Endodermal cell (in vitro differentiated cells): ENCODE data around the gene TEX22. TPM values are rescaled to one million over a fixed set of nuclear protein-coding genes. Genes with fewer than 3 reads are reported as not detected.
A peak's percentile ranks its signal among the peaks of the same experiment; 100 is the strongest.

ENCODE experiments used
- DNase-seq: peaks from one replicate; pipeline ENCODE4 v3.0.0-alpha.2; 2017
- H3K27ac ChIP-seq: 2 replicates; pipeline ENCODE4 v1.5.1; 2013; ENCODE audit warnings: mild to moderate bottlenecking, low read depth, low read length, moderate library complexity
- H3K27me3 ChIP-seq: 2 replicates; pipeline ENCODE4 v1.6.1; 2013; ENCODE audit warnings: mild to moderate bottlenecking, low read length, moderate library complexity; ENCODE audit not compliant: insufficient read depth, control insufficient read depth, poor library complexity, severe bottlenecking
- H3K36me3 ChIP-seq: 2 replicates; pipeline ENCODE4 v1.7.0; 2013; ENCODE audit warnings: mild to moderate bottlenecking, low read length, moderate library complexity; ENCODE audit not compliant: control insufficient read depth, insufficient read depth
- H3K4me1 ChIP-seq: one replicate; pipeline ENCODE4 v1.7.0; 2013; ENCODE audit warnings: low read length; ENCODE audit not compliant: control insufficient read depth, insufficient read depth
- H3K4me3 ChIP-seq: 2 replicates; pipeline ENCODE4 v1.5.1; 2013; ENCODE audit warnings: mild to moderate bottlenecking, low read length, moderate library complexity
- H3K9ac ChIP-seq: 2 replicates; pipeline ENCODE4 v1.6.1; 2013; ENCODE audit warnings: mild to moderate bottlenecking, low read length, moderate library complexity; ENCODE audit not compliant: poor library complexity, severe bottlenecking; ENCODE audit errors: extremely low read depth
- H3K9me3 ChIP-seq: 2 replicates; pipeline ENCODE4 v1.6.1; 2013; ENCODE audit warnings: mild to moderate bottlenecking, low read length, moderate library complexity; ENCODE audit not compliant: control insufficient read depth
- H3K27ac Mint-ChIP-seq: 2 replicates; pipeline ENCODE4 v1.8.0; 2020; ENCODE audit warnings: mixed read lengths
- H3K27me3 Mint-ChIP-seq: 2 replicates; pipeline ENCODE4 v1.8.0; 2021; ENCODE audit warnings: mild to moderate bottlenecking, mixed read lengths; ENCODE audit not compliant: insufficient read depth
- H3K36me3 Mint-ChIP-seq: 2 replicates; pipeline ENCODE4 v1.8.0; 2020; ENCODE audit warnings: low read depth, mixed read lengths
- H3K4me1 Mint-ChIP-seq: 2 replicates; pipeline ENCODE4 v1.8.0; 2020; ENCODE audit warnings: mixed read lengths
- H3K4me3 Mint-ChIP-seq: 2 replicates; pipeline ENCODE4 v1.8.0; 2020; ENCODE audit warnings: mild to moderate bottlenecking, moderate library complexity, mixed read lengths
- H3K9me3 Mint-ChIP-seq: 2 replicates; pipeline ENCODE4 v1.8.0; 2020; ENCODE audit warnings: mild to moderate bottlenecking, mixed read lengths
- WGBS, 2 experiments: methylation state at CpG; one replicate each; pipeline versions ENCODE4 v1.1.5 to v1.1.7; 2013; ENCODE audit warnings: missing lambda C conversion rate in 2 of 2, mixed read lengths in 1 of 2; ENCODE audit not compliant: insufficient coverage in 1 of 2, insufficient read length in 1 of 2; 5-methylcytosine and 5-hydroxymethylcytosine counted together
- total RNA-seq, 2 donors: library from RNA; stranded (reverse); fragmentation: NEBNext Ultra II Directional in 1 of 2; extraction: Animal tissue kit (Norgen Biotek cat#: 25700) in 1 of 2; gene quantifications; 2 replicates in 1 of 2; 3 replicates in 1 of 2; pipeline ENCODE4 v1.2.1, GENCODE V29; 2021
- TF ChIP-seq, protein P1 (sequence below): fragments of 200-600 bp; sonication (generic); conservative IDR thresholded peaks from 2 replicates; pipeline ENCODE4 v1.5.0; 2021; ENCODE audit warnings: antibody characterized with exemption, mild to moderate bottlenecking

Gene TEX22
- total RNA-seq, 2 donors from 2014 or later, result 1.9 to 3.5 TPM

- TF ChIP-seq, protein P1, sequence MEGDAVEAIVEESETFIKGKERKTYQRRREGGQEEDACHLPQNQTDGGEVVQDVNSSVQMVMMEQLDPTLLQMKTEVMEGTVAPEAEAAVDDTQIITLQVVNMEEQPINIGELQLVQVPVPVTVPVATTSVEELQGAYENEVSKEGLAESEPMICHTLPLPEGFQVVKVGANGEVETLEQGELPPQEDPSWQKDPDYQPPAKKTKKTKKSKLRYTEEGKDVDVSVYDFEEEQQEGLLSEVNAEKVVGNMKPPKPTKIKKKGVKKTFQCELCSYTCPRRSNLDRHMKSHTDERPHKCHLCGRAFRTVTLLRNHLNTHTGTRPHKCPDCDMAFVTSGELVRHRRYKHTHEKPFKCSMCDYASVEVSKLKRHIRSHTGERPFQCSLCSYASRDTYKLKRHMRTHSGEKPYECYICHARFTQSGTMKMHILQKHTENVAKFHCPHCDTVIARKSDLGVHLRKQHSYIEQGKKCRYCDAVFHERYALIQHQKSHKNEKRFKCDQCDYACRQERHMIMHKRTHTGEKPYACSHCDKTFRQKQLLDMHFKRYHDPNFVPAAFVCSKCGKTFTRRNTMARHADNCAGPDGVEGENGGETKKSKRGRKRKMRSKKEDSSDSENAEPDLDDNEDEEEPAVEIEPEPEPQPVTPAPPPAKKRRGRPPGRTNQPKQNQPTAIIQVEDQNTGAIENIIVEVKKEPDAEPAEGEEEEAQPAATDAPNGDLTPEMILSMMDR, result peak; percentile 67
- Mint-ChIP-seq H3K27ac (no peak overlapping the region), H3K4me1 (peaks cover 14% of the 10 kb centered on the region), H3K9me3 (peaks cover 9% of the 10 kb centered on the region), H3K36me3 (peaks cover 23% of the 10 kb centered on the region), H3K4me3 (no peak overlapping the region), H3K27me3 (no peaks in the 10 kb centered on the region)
- H3K4me3 ChIP-seq, result no peak overlapping the region
- 89 to 91% methylated on average over 17 to 23 of the region's 23 CpGs for whole genome bisulfite sequencing, 2 experiments
- peak; percentile 74 for DNase-seq
- no peak overlapping the region for H3K9ac ChIP-seq
- H3K4me1 ChIP-seq, result peaks cover 2% of the 10 kb centered on the region
- no peaks in the 10 kb centered on the region for H3K27me3 ChIP-seq
- H3K27ac ChIP-seq, result no peak overlapping the region
- no peaks in the 10 kb centered on the region for H3K36me3 ChIP-seq
- H3K9me3 ChIP-seq, result peaks cover 12% of the 10 kb centered on the region
Measured at GRCh38 chr14:105377555-105378182, 20.7 kb upstream of the TEX22 start.

DNA sequence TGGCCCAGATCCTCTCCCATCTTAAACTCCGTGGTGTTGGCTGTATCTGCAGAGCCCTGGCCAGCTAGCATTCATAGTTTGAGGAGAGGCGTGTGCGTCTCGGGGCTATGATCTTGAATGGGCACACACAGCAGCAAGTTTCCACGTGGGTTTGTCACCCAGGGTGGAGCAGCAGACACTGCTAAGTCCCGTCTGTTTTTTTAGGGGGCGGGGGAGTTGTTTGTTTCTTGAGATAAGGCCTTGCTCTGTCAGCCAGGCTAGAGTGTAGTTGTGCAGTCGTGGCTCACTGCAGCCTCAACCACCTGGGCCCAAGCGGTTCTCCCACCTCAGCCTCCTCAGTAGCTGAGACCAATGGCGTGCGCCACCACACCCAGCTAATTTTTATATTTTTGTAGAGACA, 20.1 kb upstream of the TEX22 start:
- no peak for DNase-seq

DNA sequence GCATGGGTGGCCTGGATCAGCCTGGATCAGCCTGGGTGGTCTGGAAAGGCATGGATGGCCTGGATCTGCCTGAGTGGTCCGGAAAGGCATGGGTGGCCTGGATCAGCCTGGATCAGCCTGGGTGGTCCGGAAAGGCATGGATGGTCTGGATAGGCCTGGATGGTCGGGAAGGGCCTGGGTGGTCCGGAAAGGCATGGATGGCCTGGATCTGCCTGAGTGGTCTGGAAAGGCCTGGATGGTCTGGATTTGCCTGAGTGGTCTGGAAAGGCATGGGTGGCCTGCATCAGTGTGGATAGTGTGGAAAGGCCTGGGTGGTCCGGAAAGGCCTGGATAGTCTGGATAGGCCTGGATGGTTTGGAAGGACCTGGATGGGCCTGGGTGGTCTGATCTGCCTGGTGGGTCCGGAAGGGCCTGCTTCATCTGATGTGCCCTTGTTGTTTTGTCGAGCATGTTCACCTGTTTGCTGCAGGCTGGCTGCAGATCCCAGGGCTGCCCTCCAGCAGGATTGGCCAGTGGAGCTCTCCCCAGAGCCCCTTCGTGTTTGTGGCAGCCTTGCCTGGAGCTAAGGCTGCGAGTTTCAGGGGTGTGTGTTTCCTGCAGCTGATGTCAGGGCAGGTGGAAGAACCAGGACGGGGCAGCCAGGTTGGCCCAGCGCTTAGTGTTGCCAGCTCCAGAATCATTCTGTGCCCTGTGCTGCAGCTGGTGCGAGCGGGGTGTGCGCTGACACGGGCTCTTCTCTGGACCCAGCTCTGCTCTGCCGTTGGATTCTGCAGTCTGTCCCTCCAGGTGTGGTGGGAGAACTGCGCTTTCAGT, 19.3 kb upstream of the TEX22 start:
- DNase-seq, result no peak
- Histone ChIP-seq H3K4me1 (peaks cover 2% of the 10 kb centered on the region), H3K36me3 (peaks cover 5% of the 10 kb centered on the region), H3K9ac (no peak overlapping the region), H3K4me3 (no peak overlapping the region), H3K27ac (no peak overlapping the region), H3K27me3 (no peaks in the 10 kb centered on the region), H3K9me3 (peaks cover under 1% of the 10 kb centered on the region)
- TF ChIP-seq, protein P1, result no peak
- H3K4me1 Mint-ChIP-seq, result peaks cover 14% of the 10 kb centered on the region
- WGBS, 2 experiments, result 92 to 100% methylated on average over 4 to 17 of the region's 17 CpGs
- peak overlapping the region; percentile 35 for H3K27ac Mint-ChIP-seq
- H3K9me3 Mint-ChIP-seq, result no peaks in the 10 kb centered on the region
- H3K4me3 Mint-ChIP-seq, result no peak overlapping the region
- peaks cover 24% of the 10 kb centered on the region for H3K36me3 Mint-ChIP-seq
- no peaks in the 10 kb centered on the region for H3K27me3 Mint-ChIP-seq

More for the DNA sequence above, 20.1 kb upstream of the TEX22 start:
- TF ChIP-seq, protein P1, result no peak
- H3K27me3 ChIP-seq, result no peaks in the 10 kb centered on the region
- Mint-ChIP-seq H3K4me3 (no peak overlapping the region), H3K4me1 (peaks cover 14% of the 10 kb centered on the region), H3K27ac (no peak overlapping the region), H3K36me3 (peaks cover 24% of the 10 kb centered on the region), H3K9me3 (peaks cover 6% of the 10 kb centered on the region), H3K27me3 (no peaks in the 10 kb centered on the region)
- H3K36me3 ChIP-seq, result peaks cover under 1% of the 10 kb centered on the region
- H3K4me1 ChIP-seq, result peaks cover 2% of the 10 kb centered on the region
- 90 to 92% methylated on average over 7 to 11 of the region's 11 CpGs for whole genome bisulfite sequencing, 2 experiments
- H3K9ac ChIP-seq, result no peak overlapping the region
- no peak overlapping the region for H3K27ac ChIP-seq
- H3K9me3 ChIP-seq, result peaks cover 9% of the 10 kb centered on the region
- H3K4me3 ChIP-seq, result no peak overlapping the region
